ENCODE data around the gene KRT83. TPM values are rescaled to one million over a fixed set of nuclear protein-coding genes. Genes with fewer than 3 reads are reported as not detected.

The KRT83 gene
- total RNA-seq, 3 donors from 2014 or later: not detected

GRCh38 chr12:52352951-52353350, 31.8 kb upstream of the KRT83 start:
- intact Hi-C loops (cut with DNase I, micrococcal nuclease): no loop called here
- Histone ChIP-seq H3K4me1 (ENCODE audit: low read depth) (no peaks in the 10 kb centered on the region), H3K9me3 (no peaks in the 10 kb centered on the region), H3K36me3 (ENCODE audit: low read depth) (no peaks in the 10 kb centered on the region), H3K4me3 (no peak overlapping the region)
- ATAC-seq (no peak), DNase-seq (no peak)
- no peak for TF ChIP-seq CTCF (IDR thresholded peaks at IDR 0.05)

DNA sequence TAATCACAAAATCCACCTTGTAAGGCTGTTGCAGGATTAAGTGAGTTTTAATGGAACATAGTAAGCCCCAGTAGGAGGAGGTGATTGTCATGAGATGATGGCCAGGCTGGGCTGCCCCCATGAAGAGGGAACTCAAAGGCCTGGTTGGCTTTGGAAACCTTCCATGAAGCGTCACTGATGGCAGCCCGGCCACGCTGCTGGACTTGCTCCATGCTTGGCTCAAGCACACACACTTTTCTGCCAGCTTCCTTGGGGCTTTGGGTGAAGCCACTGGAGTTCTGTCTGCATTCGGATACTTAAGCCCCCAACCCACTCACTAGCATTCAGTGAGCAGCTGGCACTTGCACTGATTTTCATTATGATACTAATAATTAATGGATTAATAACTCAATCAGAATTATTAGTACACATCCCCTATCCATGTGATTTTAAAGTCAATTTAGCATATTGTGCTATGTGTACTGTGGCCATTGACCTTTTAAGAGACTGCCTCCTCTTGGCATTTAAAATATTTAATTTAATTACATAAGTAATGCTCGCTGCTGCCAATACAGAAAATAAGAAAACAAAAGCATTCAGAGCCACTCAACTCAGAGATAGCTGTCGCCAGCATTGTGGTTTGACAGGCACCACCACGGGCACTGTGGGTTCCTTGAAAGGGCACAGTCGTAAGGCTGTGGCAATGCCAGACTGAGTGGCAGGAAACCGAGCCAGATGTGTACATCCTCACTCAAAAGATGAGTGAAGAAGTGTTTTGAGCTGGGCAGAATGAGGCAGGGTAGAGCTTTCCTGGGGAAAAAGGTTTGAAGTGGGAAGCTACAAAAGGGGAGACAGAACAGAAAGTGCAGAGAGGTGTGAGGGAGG, 30.2 kb upstream of the KRT83 start:
- intact Hi-C loops (cut with DNase I, micrococcal nuclease): no loop called here
- DNase-seq: no peak
- ATAC-seq: peak; percentile 24
- Histone ChIP-seq H3K4me1 (ENCODE audit: low read depth) (no peaks in the 10 kb centered on the region), H3K36me3 (ENCODE audit: low read depth) (no peaks in the 10 kb centered on the region), H3K4me3 (no peak overlapping the region), H3K9me3 (no peaks in the 10 kb centered on the region)
- no peak for TF ChIP-seq CTCF (IDR thresholded peaks at IDR 0.05)

GRCh38 chr12:52350786-52351185, 29.6 kb upstream of the KRT83 start:
- intact Hi-C loops (cut with DNase I, micrococcal nuclease): no loop called here
- Histone ChIP-seq H3K36me3 (ENCODE audit: low read depth) (no peaks in the 10 kb centered on the region), H3K4me1 (ENCODE audit: low read depth) (no peaks in the 10 kb centered on the region), H3K4me3 (no peak overlapping the region), H3K9me3 (no peaks in the 10 kb centered on the region)
- DNase-seq (no peak), ATAC-seq (no peak)
- TF ChIP-seq CTCF (IDR thresholded peaks at IDR 0.05): no peak

- DNase-seq (no peak), ATAC-seq (no peak)
- Histone ChIP-seq H3K4me3 (no peak overlapping the region), H3K4me1 (ENCODE audit: low read depth) (no peaks in the 10 kb centered on the region), H3K9me3 (no peaks in the 10 kb centered on the region), H3K36me3 (ENCODE audit: low read depth) (no peaks in the 10 kb centered on the region)
- no peak for TF ChIP-seq CTCF (IDR thresholded peaks at IDR 0.05)
- intact Hi-C loops (cut with DNase I, micrococcal nuclease): no loop called here
Measured at GRCh38 chr12:52350021-52350620, 28.9 kb upstream of the KRT83 start.

DNA sequence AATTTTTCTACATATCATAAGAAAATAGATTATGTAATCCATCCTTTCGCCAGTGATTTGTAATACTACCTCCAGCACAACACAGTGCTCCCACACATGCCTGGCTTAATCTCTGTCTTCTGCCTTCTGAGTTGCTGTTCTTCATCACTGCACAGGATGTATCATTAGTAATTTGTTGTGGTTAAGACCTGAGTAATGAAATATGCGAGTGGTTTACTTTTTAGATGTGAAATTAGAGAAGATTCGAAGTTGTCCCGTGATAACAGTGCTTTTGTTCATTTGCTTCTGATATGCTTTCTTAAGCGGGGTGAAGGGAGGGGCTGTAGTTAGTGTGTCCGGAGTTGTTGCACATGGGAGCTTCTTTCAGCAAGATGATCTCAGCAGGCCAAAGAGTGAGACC, 28.0 kb upstream of the KRT83 start:
- intact Hi-C loops (cut with DNase I, micrococcal nuclease): no loop called here

More for the DNA sequence above, 28.0 kb upstream of the KRT83 start:
- H3K9me3 ChIP-seq: no peaks in the 10 kb centered on the region
- H3K36me3 ChIP-seq (ENCODE audit: low read depth): no peaks in the 10 kb centered on the region
- no peak for DNase-seq
- ATAC-seq: no peak
- H3K4me3 ChIP-seq: no peak overlapping the region
- H3K4me1 ChIP-seq (ENCODE audit: low read depth): no peaks in the 10 kb centered on the region
- no peak for TF ChIP-seq CTCF (IDR thresholded peaks at IDR 0.05)
